ENCODE measurements around the gene P2RY2.
A peak's percentile ranks its signal among the peaks of the same experiment; 100 is the strongest.

Gene P2RY2

DNA sequence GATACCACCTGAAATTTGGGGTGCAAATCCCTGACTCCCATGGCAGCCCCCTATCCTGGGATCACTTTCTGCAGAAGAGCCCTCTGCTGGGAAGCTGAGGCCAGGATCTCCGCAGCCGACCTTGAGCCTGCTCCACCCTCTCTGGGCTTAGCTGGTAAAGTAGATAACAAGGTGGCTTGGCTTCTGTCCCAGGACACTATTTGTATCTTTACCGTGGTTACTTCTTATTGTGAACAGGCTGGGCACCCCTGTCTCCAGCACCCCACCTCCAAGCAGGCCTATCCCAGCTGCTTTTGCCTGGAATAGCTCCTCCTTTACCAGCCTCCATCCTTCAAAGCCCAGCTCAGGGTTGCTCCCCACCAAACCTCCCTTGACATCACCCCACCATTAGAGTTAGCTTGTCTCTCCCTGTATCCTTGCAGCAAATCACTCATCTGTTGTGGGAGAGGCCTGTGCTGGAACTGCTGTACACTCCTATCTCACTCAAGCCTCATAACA lies 35.2 kb upstream of the P2RY2 start:
- no peaks in the 10 kb centered on the region for H3K27me3 ChIP-seq (ENCODE audit: insufficient read depth, poor library complexity, severe bottlenecking)
- no peak overlapping the region for H3K4me3 ChIP-seq (replicated peaks; ENCODE audit: insufficient read depth, low read length)
- DNase-seq (ENCODE audit: low read depth in 1 of 2, low spot score in 1 of 2) = no peak
- no peak for TF ChIP-seq GABPA (IDR thresholded peaks at IDR 0.05; ENCODE audit: low read depth)
- TF ChIP-seq, protein P1, sequence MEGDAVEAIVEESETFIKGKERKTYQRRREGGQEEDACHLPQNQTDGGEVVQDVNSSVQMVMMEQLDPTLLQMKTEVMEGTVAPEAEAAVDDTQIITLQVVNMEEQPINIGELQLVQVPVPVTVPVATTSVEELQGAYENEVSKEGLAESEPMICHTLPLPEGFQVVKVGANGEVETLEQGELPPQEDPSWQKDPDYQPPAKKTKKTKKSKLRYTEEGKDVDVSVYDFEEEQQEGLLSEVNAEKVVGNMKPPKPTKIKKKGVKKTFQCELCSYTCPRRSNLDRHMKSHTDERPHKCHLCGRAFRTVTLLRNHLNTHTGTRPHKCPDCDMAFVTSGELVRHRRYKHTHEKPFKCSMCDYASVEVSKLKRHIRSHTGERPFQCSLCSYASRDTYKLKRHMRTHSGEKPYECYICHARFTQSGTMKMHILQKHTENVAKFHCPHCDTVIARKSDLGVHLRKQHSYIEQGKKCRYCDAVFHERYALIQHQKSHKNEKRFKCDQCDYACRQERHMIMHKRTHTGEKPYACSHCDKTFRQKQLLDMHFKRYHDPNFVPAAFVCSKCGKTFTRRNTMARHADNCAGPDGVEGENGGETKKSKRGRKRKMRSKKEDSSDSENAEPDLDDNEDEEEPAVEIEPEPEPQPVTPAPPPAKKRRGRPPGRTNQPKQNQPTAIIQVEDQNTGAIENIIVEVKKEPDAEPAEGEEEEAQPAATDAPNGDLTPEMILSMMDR (IDR thresholded peaks at IDR 0.05; ENCODE audit: insufficient read depth, low read length) = no peak
- TF ChIP-seq SPI1 (IDR thresholded peaks at IDR 0.05; ENCODE audit: borderline replicate concordance, low read depth) = no peak
- TF ChIP-seq, protein P2, sequence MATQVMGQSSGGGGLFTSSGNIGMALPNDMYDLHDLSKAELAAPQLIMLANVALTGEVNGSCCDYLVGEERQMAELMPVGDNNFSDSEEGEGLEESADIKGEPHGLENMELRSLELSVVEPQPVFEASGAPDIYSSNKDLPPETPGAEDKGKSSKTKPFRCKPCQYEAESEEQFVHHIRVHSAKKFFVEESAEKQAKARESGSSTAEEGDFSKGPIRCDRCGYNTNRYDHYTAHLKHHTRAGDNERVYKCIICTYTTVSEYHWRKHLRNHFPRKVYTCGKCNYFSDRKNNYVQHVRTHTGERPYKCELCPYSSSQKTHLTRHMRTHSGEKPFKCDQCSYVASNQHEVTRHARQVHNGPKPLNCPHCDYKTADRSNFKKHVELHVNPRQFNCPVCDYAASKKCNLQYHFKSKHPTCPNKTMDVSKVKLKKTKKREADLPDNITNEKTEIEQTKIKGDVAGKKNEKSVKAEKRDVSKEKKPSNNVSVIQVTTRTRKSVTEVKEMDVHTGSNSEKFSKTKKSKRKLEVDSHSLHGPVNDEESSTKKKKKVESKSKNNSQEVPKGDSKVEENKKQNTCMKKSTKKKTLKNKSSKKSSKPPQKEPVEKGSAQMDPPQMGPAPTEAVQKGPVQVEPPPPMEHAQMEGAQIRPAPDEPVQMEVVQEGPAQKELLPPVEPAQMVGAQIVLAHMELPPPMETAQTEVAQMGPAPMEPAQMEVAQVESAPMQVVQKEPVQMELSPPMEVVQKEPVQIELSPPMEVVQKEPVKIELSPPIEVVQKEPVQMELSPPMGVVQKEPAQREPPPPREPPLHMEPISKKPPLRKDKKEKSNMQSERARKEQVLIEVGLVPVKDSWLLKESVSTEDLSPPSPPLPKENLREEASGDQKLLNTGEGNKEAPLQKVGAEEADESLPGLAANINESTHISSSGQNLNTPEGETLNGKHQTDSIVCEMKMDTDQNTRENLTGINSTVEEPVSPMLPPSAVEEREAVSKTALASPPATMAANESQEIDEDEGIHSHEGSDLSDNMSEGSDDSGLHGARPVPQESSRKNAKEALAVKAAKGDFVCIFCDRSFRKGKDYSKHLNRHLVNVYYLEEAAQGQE (IDR thresholded peaks at IDR 0.05; ENCODE audit: insufficient replicate concordance, low read depth) = no peak
- no peak for TF ChIP-seq POLR2AphosphoS5 (IDR thresholded peaks at IDR 0.05; ENCODE audit: low read depth)
- no peak overlapping the region for H3K27ac ChIP-seq (replicated peaks)

DNA sequence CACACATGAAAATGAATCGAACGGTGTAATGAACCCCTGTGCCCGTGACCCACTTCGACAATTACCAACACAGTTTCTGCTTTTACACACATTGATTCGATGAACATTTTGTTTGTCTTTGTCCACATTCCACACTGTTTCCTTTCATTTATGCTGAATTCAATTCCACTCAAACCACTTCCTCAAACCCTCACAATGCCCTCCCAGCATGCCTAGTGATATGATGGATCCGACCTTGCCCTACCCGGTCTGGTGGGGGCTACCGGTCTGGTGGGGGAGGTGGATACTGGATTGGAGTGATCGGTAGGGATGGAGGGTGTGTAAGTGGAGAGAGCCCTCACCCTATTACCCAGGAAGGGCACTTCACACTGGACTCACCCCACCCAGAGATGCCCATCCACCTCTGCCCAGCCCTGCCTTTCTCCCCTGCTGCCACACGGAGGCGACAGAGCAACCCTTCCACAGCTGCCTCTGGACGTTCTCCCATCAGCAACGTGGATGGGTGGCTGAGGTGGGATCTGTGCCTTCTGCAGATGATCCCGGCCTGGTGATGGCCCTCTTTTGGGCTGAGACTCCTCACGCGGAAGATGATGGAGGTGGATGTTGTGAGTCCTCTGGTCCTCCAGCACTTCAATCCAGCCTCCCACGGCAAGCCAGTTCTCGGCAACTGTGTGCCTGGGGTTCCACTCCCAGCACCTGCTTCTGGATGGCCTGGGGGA lies 33.0 kb upstream of the P2RY2 start:
- no peaks in the 10 kb centered on the region for H3K27me3 ChIP-seq (ENCODE audit: insufficient read depth, poor library complexity, severe bottlenecking)
- peak overlapping the region; percentile 67 for H3K4me3 ChIP-seq (replicated peaks; ENCODE audit: insufficient read depth, low read length)
- DNase-seq (ENCODE audit: low read depth in 1 of 2, low spot score in 1 of 2) = peak; percentile 70 to 91
- TF ChIP-seq SPI1 (IDR thresholded peaks at IDR 0.05; ENCODE audit: borderline replicate concordance, low read depth) (peak; percentile 99), POLR2AphosphoS5 (IDR thresholded peaks at IDR 0.05; ENCODE audit: low read depth) (no peak)
- TF ChIP-seq, protein P1 (IDR thresholded peaks at IDR 0.05; ENCODE audit: insufficient read depth, low read length) = peak; percentile 98
- TF ChIP-seq, protein P2 (IDR thresholded peaks at IDR 0.05; ENCODE audit: insufficient replicate concordance, low read depth) = no peak
- H3K27ac ChIP-seq (replicated peaks) = peak overlapping the region; percentile 86

DNA sequence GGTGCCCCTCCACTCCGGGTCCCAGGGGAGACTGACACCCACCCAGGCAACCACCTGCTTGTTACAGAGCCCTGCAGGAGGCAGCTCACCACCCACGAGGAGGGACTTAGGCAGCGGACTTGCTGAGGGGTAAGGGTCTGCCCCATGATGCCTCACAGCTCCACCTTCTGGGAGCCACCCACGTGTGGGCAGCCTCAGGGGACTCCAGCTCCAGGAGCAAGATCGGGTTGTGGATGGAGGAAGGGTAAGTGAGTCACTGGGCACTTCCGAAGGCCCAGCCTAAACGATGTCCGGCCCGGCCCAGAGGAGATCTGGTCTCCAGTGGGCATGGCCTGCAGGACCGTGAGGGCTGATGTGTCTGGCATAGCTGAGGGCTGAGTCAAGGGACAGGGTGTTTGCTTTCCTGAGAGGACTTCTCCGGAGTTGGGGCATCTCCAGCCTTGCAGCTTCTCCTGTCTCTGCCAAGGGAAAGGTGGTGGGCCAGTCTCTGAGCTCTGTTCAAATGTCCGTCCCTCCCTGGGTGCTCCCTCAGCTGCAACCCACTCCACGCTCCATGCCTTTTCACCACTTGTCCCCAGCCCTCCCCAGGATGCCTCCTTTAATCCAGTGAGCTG lies 32.3 kb upstream of the P2RY2 start:
- Histone ChIP-seq H3K4me3 (replicated peaks; ENCODE audit: insufficient read depth, low read length) (peak overlapping the region; percentile 67), H3K27ac (replicated peaks) (peak overlapping the region; percentile 86), H3K27me3 (ENCODE audit: insufficient read depth, poor library complexity, severe bottlenecking) (no peaks in the 10 kb centered on the region)
- TF ChIP-seq POLR2AphosphoS5 (IDR thresholded peaks at IDR 0.05; ENCODE audit: low read depth) (no peak; the same call in none of the 2 replicates), SPI1 (IDR thresholded peaks at IDR 0.05; ENCODE audit: borderline replicate concordance, low read depth) (no peak)
- TF ChIP-seq, protein P1 (IDR thresholded peaks at IDR 0.05; ENCODE audit: insufficient read depth, low read length) = no peak
- TF ChIP-seq, protein P2 (IDR thresholded peaks at IDR 0.05; ENCODE audit: insufficient replicate concordance, low read depth) = no peak
- DNase-seq (ENCODE audit: low read depth in 1 of 2, low spot score in 1 of 2) = peak; percentile 70 to 91
